Endothelial cell of umbilical vein (primary cell): Measurements from ENCODE around the gene CD79B.
A peak's percentile ranks its signal among the peaks of the same experiment; 100 is the strongest.
"Not testable (repeated sequence)": the region's sequence is repeated elsewhere in the genome, so short reads cannot be mapped to it uniquely, and the experiment has no call there.

ENCODE experiments used
- EZH2 ChIP-seq: IDR thresholded peaks from 2 replicates; pipeline ENCODE4 v1.6.1; 2012; ENCODE audit warnings: borderline replicate concordance, low read depth, mild to moderate bottlenecking, moderate library complexity, low read length, inconsistent platforms; ENCODE audit not compliant: severe bottlenecking
- JUN ChIP-seq: IDR thresholded peaks from 2 replicates; pipeline ENCODE4 v1.6.1; 2011; ENCODE audit warnings: borderline replicate concordance, low read depth; ENCODE audit not compliant: insufficient read length, insufficient read depth
- POLR2A ChIP-seq: IDR thresholded peaks from 2 replicates; pipeline ENCODE4 v1.6.1; 2012; ENCODE audit warnings: low read depth, mild to moderate bottlenecking, control low read depth, low read length
- POLR2AphosphoS5 ChIP-seq: IDR thresholded peaks from 2 replicates; pipeline ENCODE4 v1.6.1; 2012; ENCODE audit warnings: low read depth, mild to moderate bottlenecking, control low read depth, low read length, moderate library complexity; ENCODE audit not compliant: insufficient read depth
- TF ChIP-seq, protein P1 (sequence below), 2 donors: IDR thresholded peaks; 1 replicate in 1 of 2; 2 replicates in 1 of 2; pipeline ENCODE4 v1.5.1; 2011; ENCODE audit warnings: low read length in 2 of 2, mild to moderate bottlenecking in 2 of 2, moderate library complexity in 2 of 2, control low read depth in 1 of 2, inconsistent platforms in 1 of 2, low read depth in 1 of 2; ENCODE audit not compliant: insufficient read depth in 1 of 2; ENCODE audit errors: extremely low read depth in 1 of 2
- TF ChIP-seq, protein P2 (sequence below): IDR thresholded peaks from 2 replicates; pipeline ENCODE4 v1.6.1; 2011; ENCODE audit not compliant: insufficient read depth, insufficient read length

DNA sequence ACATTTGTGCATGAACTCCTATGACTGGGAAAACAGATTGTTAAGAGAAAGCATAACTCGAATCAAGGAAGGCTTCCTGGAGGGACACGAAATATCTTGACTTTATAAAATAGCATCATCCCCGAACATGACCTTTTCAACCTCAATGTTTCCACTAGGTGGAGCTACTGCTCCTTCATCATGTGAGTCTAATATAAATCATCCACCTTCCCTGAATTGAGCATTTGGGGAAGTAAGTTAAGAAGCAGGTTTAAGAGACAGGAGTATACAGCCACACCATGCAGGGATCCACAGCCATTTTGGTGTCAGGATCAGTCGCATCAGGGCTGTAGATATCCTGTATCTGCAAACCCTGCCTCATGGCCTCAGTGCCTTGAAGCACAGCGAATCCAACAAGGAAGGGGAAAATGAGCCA lies 28.3 kb downstream of the CD79B start:
- TF ChIP-seq, protein P1, sequence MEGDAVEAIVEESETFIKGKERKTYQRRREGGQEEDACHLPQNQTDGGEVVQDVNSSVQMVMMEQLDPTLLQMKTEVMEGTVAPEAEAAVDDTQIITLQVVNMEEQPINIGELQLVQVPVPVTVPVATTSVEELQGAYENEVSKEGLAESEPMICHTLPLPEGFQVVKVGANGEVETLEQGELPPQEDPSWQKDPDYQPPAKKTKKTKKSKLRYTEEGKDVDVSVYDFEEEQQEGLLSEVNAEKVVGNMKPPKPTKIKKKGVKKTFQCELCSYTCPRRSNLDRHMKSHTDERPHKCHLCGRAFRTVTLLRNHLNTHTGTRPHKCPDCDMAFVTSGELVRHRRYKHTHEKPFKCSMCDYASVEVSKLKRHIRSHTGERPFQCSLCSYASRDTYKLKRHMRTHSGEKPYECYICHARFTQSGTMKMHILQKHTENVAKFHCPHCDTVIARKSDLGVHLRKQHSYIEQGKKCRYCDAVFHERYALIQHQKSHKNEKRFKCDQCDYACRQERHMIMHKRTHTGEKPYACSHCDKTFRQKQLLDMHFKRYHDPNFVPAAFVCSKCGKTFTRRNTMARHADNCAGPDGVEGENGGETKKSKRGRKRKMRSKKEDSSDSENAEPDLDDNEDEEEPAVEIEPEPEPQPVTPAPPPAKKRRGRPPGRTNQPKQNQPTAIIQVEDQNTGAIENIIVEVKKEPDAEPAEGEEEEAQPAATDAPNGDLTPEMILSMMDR (IDR thresholded peaks at IDR 0.05; ENCODE audit: extremely low read depth in 1 of 2, insufficient read depth in 1 of 2, low read depth in 1 of 2, low read length in 2 of 2) = peak in 1 of 2 donors; percentile 21
- not testable (repeated sequence) for TF ChIP-seq POLR2A, POLR2AphosphoS5, EZH2, JUN
- TF ChIP-seq, protein P2, sequence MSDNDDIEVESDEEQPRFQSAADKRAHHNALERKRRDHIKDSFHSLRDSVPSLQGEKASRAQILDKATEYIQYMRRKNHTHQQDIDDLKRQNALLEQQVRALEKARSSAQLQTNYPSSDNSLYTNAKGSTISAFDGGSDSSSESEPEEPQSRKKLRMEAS = not testable (repeated sequence)
